PFSK-1 (cell line): ENCODE results near the gene SCMH1.

Experiments
- FOXP2 ChIP-seq: optimal IDR thresholded peaks from 2 replicates; pipeline ENCODE3; 2011; ENCODE audit warnings: borderline replicate concordance, control low read depth, inconsistent platforms; ENCODE audit not compliant: insufficient read depth; ENCODE audit errors: extremely low read length, extremely low read depth
- POLR2AphosphoS5 ChIP-seq: IDR thresholded peaks from 2 replicates; pipeline ENCODE4 v1.6.1; 2012; ENCODE audit warnings: low read depth, mild to moderate bottlenecking, control low read depth, low read length, moderate library complexity
- SIN3A ChIP-seq: IDR thresholded peaks from 2 replicates; pipeline ENCODE4 v1.6.1; 2012; ENCODE audit warnings: mild to moderate bottlenecking, low read length, moderate library complexity, borderline replicate concordance; ENCODE audit not compliant: insufficient read depth
- TAF1 ChIP-seq: IDR thresholded peaks from 2 replicates; pipeline ENCODE4 v1.6.1; 2012; ENCODE audit warnings: low read length, control low read depth, borderline replicate concordance; ENCODE audit not compliant: insufficient read depth
- TF ChIP-seq, protein P1 (sequence below), 2 experiments: IDR thresholded peaks; 2 replicates each; pipeline versions ENCODE4 v1.6.1 to v1.8.0; 2011 to 2012; ENCODE audit warnings: low read depth in 2 of 2, low read length in 2 of 2, control low read depth in 1 of 2, inconsistent platforms in 1 of 2, mild to moderate bottlenecking in 1 of 2, moderate library complexity in 1 of 2; ENCODE audit not compliant: insufficient read depth in 1 of 2

The SCMH1 gene

DNA sequence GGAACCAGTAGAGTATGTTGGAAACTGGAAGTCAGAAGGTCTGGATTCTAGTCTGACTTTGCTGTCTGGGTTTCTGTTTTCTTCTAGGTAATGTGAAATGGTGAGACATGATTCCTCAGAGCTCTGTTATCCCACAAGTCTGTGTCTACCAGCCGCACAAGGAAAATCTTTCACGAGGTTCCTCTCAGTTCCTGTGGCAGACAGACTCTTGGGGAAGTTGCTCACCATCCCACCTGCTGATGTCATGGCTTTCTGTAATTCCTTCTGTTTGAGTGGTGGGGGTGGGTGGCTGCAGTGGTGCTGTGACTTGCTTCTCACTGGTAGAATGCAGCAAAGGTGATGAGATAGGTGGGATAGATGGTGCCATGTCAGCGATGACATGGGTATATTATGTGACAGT, 17.1 kb upstream of the SCMH1 start:
- TF ChIP-seq POLR2AphosphoS5 (no peak), SIN3A (no peak), FOXP2 (no peak), TAF1 (no peak)
- TF ChIP-seq, protein P1, sequence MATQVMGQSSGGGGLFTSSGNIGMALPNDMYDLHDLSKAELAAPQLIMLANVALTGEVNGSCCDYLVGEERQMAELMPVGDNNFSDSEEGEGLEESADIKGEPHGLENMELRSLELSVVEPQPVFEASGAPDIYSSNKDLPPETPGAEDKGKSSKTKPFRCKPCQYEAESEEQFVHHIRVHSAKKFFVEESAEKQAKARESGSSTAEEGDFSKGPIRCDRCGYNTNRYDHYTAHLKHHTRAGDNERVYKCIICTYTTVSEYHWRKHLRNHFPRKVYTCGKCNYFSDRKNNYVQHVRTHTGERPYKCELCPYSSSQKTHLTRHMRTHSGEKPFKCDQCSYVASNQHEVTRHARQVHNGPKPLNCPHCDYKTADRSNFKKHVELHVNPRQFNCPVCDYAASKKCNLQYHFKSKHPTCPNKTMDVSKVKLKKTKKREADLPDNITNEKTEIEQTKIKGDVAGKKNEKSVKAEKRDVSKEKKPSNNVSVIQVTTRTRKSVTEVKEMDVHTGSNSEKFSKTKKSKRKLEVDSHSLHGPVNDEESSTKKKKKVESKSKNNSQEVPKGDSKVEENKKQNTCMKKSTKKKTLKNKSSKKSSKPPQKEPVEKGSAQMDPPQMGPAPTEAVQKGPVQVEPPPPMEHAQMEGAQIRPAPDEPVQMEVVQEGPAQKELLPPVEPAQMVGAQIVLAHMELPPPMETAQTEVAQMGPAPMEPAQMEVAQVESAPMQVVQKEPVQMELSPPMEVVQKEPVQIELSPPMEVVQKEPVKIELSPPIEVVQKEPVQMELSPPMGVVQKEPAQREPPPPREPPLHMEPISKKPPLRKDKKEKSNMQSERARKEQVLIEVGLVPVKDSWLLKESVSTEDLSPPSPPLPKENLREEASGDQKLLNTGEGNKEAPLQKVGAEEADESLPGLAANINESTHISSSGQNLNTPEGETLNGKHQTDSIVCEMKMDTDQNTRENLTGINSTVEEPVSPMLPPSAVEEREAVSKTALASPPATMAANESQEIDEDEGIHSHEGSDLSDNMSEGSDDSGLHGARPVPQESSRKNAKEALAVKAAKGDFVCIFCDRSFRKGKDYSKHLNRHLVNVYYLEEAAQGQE (IDR thresholded peaks at IDR 0.05; ENCODE audit: insufficient read depth in 1 of 2, low read depth in 2 of 2, low read length in 2 of 2): no peak

DNA sequence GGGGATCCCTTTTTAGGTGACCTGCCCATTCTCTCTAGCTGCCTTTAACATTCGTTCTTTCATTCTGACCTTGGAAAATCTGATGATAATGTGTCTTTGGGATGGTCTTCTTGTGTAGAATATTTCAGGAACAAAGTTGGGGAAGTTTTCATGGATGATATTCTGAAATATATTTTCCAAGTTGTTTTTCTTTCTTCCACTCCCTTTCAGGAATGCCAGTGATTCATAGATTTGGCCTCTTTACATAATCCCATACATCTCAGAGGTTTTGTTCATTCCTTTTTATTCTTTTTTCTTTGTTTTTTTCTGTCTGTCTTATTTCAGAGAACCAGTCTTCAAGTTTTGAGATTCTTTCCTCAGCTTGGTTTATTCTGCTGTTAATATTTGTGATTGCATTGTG, 13.9 kb upstream of the SCMH1 start:
- TF ChIP-seq SIN3A: no peak

DNA sequence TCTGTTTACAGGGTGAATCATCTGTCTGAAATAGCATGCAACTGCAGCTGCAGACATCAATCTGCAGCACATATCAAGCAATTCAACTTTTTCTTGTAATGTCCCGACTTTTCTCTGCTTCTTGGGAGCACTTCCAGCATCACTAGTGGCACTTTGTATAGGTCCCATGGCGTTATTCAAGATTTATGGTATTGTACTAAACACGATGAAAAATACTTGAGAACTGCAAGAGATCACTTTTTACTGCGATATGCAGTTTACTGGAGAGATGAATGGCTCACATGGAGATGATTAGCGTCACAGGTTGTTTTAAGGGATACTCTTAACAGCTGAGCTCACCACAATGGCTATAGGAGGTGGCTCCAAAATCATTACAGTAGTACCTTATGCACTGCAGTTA, 7.2 kb upstream of the SCMH1 start:
- TF ChIP-seq SIN3A (no peak), TAF1 (no peak), FOXP2 (no peak), POLR2AphosphoS5 (no peak)
- TF ChIP-seq, protein P1 (IDR thresholded peaks at IDR 0.05; ENCODE audit: insufficient read depth in 1 of 2, low read depth in 2 of 2, low read length in 2 of 2): no peak

DNA sequence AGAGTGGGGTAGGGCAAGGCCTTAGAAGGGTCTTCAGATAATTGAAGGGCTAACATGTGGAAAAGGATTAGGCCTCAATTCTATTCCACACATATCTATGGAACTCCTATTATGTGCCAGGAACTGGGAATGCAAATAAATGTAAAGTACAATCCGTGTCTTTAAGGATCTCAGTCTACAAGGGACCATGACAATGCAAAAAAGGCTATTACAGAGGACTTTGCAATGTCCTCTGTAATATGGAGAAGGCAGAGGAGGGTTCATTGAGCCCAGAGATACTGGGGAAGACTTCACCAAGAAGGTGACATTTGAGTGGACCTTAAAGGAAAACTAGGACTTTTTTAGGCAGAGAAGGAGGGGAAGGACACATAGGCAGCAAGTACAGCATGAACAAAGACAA, 4.5 kb upstream of the SCMH1 start:
- no peak for TF ChIP-seq SIN3A
- no peak for TF ChIP-seq TAF1
- TF ChIP-seq POLR2AphosphoS5: no peak
- no peak for TF ChIP-seq FOXP2
- TF ChIP-seq, protein P1 (IDR thresholded peaks at IDR 0.05; ENCODE audit: insufficient read depth in 1 of 2, low read depth in 2 of 2, low read length in 2 of 2): no peak

DNA sequence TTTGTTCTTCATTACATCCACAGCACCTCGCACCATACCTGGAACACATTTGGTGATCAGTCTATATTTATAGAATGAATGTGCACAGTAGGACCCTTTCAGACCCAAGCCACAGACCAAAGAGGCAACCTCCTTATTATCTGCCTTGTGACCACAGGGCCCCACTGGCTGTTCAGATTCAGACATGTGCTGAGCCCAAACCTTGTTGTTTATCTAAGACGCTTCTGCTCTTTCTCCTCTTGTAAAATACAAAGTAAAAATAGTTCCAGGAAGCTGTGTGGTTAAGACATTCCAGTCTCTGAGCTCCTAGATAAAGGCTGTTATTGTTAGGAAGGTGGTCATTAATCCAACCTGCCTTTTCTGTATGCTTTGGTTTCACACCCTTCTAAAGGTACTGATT, 3.6 kb upstream of the SCMH1 start:
- no peak for TF ChIP-seq POLR2AphosphoS5
- no peak for TF ChIP-seq FOXP2

DNA sequence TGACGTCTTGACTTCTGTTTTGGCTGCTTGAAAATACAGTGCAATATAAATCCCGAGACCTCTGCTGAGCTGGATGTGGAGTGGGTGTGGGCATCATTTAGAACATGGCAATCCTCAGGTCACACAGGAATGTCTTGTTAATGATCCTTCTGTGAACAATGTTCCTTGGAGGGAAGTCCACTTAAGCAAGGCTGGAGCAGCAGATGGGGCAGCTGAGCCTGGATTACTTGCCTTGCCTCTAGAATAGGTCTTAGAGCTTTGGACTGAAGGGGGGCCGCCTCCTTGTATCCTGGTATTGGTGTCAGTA, 926 bp upstream of the SCMH1 start:
- no peak for TF ChIP-seq SIN3A
- TF ChIP-seq, protein P1 (IDR thresholded peaks at IDR 0.05; ENCODE audit: insufficient read depth in 1 of 2, low read depth in 2 of 2, low read length in 2 of 2): no peak
- TF ChIP-seq POLR2AphosphoS5: no peak
- TF ChIP-seq TAF1: no peak
- no peak for TF ChIP-seq FOXP2
